Endothelial cell (in vitro differentiated cells): Measurements from ENCODE around the gene GNA12. TPM values are rescaled to one million over a fixed set of nuclear protein-coding genes. Genes with fewer than 3 reads are reported as not detected.

Experiments used
- DNase-seq: peaks from one replicate; pipeline ENCODE4 v3.0.0; 2021; ENCODE audit warnings: low spot score
- H3K27ac Mint-ChIP-seq: one replicate; pipeline ENCODE4 v1.8.0; 2021; ENCODE audit warnings: mixed read lengths, inconsistent platforms; ENCODE audit not compliant: unreplicated experiment
- H3K27me3 Mint-ChIP-seq: one replicate; pipeline ENCODE4 v1.8.0; 2021; ENCODE audit warnings: mild to moderate bottlenecking, moderate library complexity, mixed read lengths, inconsistent platforms; ENCODE audit not compliant: unreplicated experiment
- H3K36me3 Mint-ChIP-seq: one replicate; pipeline ENCODE4 v1.8.0; 2021; ENCODE audit warnings: mild to moderate bottlenecking, low read depth, mixed read lengths, inconsistent platforms; ENCODE audit not compliant: unreplicated experiment
- H3K4me1 Mint-ChIP-seq: one replicate; pipeline ENCODE4 v1.8.0; 2021; ENCODE audit warnings: mild to moderate bottlenecking, mixed read lengths, inconsistent platforms; ENCODE audit not compliant: unreplicated experiment
- H3K4me3 Mint-ChIP-seq: one replicate; pipeline ENCODE4 v1.8.0; 2021; ENCODE audit warnings: mild to moderate bottlenecking, mixed read lengths, inconsistent platforms; ENCODE audit not compliant: unreplicated experiment
- H3K9me3 Mint-ChIP-seq: one replicate; pipeline ENCODE4 v1.8.0; 2021; ENCODE audit warnings: mixed read lengths, inconsistent platforms; ENCODE audit not compliant: unreplicated experiment
- total RNA-seq: library from RNA; stranded (reverse); fragmentation: NEBNext Ultra II Directional; extraction: Animal tissue kit (Norgen Biotek cat#: 25700); gene quantifications from one replicate; pipeline ENCODE4 v1.2.1, GENCODE V29; 2021; ENCODE audit not compliant: unreplicated experiment
- TF ChIP-seq, protein P1 (sequence below): fragments of 200-600 bp; sonication (generic); IDR thresholded peaks from one replicate; pipeline ENCODE4 v1.5.0; 2021; ENCODE audit warnings: antibody characterized with exemption; ENCODE audit not compliant: unreplicated experiment

Gene GNA12
- total RNA-seq, 1 donor from 2014 or later = 105 TPM

DNA sequence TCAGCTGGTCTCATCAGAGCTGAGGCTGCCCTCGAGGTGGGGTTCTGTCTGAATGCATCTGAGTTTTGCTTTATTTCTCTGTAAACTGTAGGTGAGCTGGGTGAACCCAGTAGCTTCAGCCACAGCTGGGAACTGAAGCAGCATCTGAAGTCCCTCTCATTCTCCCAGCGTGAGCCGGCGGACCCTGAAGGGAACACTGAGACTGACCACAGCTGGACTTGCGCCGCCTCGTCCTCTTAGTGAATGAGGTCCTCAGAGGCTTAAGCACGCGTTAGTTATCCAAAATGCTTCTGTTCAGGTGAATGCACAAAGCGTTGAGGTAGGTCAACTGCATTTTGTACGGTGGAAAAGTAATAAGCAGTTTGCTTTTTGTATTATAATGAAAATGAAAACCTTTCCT lies 79.5 kb downstream of the GNA12 start:
- H3K27ac Mint-ChIP-seq = no peak overlapping the region
- H3K36me3 Mint-ChIP-seq = peaks cover 8% of the 10 kb centered on the region
- H3K27me3 Mint-ChIP-seq = peaks cover 19% of the 10 kb centered on the region
- TF ChIP-seq, protein P1, sequence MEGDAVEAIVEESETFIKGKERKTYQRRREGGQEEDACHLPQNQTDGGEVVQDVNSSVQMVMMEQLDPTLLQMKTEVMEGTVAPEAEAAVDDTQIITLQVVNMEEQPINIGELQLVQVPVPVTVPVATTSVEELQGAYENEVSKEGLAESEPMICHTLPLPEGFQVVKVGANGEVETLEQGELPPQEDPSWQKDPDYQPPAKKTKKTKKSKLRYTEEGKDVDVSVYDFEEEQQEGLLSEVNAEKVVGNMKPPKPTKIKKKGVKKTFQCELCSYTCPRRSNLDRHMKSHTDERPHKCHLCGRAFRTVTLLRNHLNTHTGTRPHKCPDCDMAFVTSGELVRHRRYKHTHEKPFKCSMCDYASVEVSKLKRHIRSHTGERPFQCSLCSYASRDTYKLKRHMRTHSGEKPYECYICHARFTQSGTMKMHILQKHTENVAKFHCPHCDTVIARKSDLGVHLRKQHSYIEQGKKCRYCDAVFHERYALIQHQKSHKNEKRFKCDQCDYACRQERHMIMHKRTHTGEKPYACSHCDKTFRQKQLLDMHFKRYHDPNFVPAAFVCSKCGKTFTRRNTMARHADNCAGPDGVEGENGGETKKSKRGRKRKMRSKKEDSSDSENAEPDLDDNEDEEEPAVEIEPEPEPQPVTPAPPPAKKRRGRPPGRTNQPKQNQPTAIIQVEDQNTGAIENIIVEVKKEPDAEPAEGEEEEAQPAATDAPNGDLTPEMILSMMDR = no peak
- no peak overlapping the region for H3K4me3 Mint-ChIP-seq
- no peaks in the 10 kb centered on the region for H3K9me3 Mint-ChIP-seq
- H3K4me1 Mint-ChIP-seq = peaks cover 40% of the 10 kb centered on the region
- no peak for DNase-seq

DNA sequence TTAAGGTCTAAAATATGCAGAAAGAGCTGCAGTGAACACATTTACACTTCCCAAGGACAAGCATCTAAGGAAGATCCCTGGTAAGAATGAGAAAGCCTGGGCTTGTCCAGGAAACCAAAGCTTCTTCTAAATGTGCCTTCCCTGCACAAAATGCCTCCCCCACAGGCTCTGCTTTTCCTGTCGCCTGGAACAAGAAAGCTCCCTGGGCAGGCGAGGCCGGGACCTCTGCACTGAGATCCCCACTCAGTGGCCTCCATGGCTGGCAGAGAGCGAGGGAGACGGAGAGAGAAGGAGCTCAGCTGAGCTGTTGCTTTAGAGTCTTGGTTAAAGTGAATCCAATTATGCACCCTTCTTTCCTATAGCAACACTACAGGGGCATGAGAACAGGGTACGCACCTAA lies 80.5 kb downstream of the GNA12 start:
- Mint-ChIP-seq H3K36me3 (peaks cover 13% of the 10 kb centered on the region), H3K4me3 (no peak overlapping the region), H3K27me3 (peaks cover 19% of the 10 kb centered on the region), H3K27ac (no peak overlapping the region), H3K4me1 (peaks cover 45% of the 10 kb centered on the region), H3K9me3 (no peaks in the 10 kb centered on the region)
- TF ChIP-seq, protein P1 = no peak
- DNase-seq = no peak

DNA sequence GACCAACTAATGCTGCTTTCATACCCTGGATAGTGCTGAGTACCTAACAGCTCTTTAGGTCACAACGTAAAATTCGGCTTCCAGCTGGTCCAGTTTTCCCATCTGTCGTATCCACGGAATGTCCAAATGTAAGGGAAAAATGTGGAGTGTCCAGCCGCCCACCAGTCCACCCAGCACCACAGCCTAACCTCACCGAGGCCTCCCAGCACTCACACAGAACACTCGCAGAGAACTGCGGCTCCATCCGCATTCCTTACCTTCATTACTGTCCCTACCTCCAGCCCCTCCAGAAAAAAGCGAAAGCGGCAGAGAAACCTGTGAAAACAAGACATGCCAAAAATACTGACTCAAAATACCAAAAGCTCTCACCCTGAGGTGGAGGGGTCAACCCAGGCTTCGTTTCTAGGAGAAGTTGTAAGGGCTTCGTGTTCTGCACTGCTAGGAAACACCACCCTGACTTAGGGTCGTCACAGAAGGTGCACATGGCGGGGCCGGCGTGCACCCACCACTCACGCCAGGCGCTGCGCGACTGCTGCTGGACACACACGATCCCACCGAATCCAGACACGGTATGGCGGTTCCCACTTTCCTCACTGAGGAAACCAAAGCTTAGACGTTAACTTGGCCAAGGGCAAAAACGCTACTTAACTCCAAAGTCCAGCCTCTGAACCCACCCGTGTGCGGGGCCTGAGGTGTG lies 82.2 kb downstream of the GNA12 start:
- Mint-ChIP-seq H3K27ac (peak overlapping the region; percentile 68), H3K27me3 (peaks cover 22% of the 10 kb centered on the region), H3K36me3 (peaks cover 13% of the 10 kb centered on the region), H3K9me3 (no peaks in the 10 kb centered on the region), H3K4me3 (no peak overlapping the region), H3K4me1 (peaks cover 53% of the 10 kb centered on the region)
- TF ChIP-seq, protein P1 = no peak
- DNase-seq = no peak

DNA sequence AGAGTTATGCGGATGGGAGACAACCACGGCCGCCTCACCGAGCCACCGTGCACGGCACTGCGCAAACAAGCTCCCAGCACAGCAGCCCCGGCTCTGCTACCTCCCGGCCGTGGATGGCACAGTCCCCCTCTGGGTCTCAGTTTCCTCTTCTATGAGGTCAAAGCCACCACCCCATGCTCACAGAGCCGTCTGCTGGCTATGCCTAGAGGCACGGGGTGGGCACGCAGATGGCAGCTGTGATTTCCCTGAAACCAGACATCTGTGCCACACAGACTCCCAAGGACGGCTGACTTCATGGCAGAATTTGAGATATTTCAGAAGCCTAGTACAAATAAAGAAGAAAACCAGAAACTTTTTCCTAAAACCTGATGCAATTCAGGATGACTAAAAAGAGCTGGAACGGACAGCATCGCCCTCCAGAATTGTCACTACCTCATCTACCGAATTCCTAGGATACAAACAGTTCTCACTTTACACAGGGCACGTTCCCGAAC lies 82.9 kb downstream of the GNA12 start:
- H3K27ac Mint-ChIP-seq = peak overlapping the region; percentile 31
- no peak for DNase-seq
- TF ChIP-seq, protein P1 = no peak
- peaks cover 25% of the 10 kb centered on the region for H3K27me3 Mint-ChIP-seq
- no peak overlapping the region for H3K4me3 Mint-ChIP-seq
- H3K36me3 Mint-ChIP-seq = peaks cover 18% of the 10 kb centered on the region
- H3K4me1 Mint-ChIP-seq = peaks cover 53% of the 10 kb centered on the region
- H3K9me3 Mint-ChIP-seq = no peaks in the 10 kb centered on the region

DNA sequence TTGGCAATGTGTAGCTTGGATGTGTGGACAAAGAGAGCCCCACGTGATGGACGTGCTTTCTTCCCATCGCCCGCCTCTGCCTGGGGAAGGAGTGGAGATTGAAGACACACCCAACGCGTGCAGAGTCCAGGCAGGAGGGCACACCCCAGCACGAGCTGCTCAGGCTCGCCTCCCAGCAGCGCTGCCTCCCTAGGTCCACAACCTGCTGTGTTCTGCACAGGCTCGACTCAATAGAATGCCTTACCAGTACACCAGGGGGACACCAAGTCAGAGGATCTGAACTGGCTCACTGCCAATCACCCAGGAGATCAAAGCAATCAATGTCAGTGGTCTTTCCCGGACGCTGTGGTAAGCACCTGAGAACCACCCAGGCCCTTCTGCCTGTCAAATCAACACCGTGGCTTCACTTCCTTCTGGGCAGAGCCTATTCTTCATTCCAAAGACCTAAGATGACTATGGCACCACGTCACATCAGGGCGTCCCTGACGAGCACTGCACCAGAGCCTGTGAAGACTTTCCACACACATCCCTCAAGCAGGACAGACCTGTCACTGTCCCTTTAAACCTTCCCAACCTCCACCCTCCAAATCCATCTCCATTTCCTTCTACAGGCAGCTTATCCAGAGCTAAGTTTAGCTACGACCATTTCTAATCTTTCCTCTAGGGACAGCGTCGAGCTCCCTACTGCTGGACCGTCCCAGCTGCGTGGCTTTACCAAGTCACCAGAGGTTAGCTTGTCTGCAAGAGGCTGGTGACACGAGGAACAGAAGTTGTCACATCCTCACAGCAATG lies 83.8 kb downstream of the GNA12 start:
- Mint-ChIP-seq H3K9me3 (no peaks in the 10 kb centered on the region), H3K4me3 (peak overlapping the region; percentile 11), H3K27ac (no peak overlapping the region), H3K36me3 (peaks cover 25% of the 10 kb centered on the region), H3K27me3 (peaks cover 25% of the 10 kb centered on the region), H3K4me1 (peaks cover 48% of the 10 kb centered on the region)
- TF ChIP-seq, protein P1 = peak; percentile 19
- DNase-seq = peak; percentile 27
